OCI-LY3 (cell line): ENCODE data around the gene IL17B.

Experiments
- CTCF ChIP-seq: fragments of 200-600, 300-600 bp; sonication (generic); IDR thresholded peaks from 2 replicates; pipeline ENCODE4 v1.5.1; 2014; ENCODE audit warnings: antibody characterized with exemption, low read length, low read depth
- EZH2phosphoT487 ChIP-seq: fragments of 200-600 bp; shearing (Covaris generic); IDR thresholded peaks from 2 replicates; pipeline ENCODE4 v1.6.1; 2018; ENCODE audit warnings: antibody characterized with exemption, mixed run types, low read depth

- TF ChIP-seq CTCF (no peak), EZH2phosphoT487 (no peak)
Measured at GRCh38 chr5:149387982-149388381, 8.9 kb upstream of the IL17B start.
